Ureter (tissue), 1 donor: Measurements from ENCODE around the gene VWA5B1. TPM values are rescaled to one million over a fixed set of nuclear protein-coding genes. Genes with fewer than 3 reads are reported as not detected.
A peak's percentile ranks its signal among the peaks of the same experiment; 100 is the strongest.
"Not testable (repeated sequence)": the region's sequence is repeated elsewhere in the genome, so short reads cannot be mapped to it uniquely, and the experiment has no call there.

Experiments
- DNase-seq: peaks from one replicate; pipeline ENCODE4 v3.0.0-alpha.2; 2020; ENCODE audit warnings: low spot score
- total RNA-seq: library from RNA; stranded (reverse); gene quantifications from one replicate; pipeline ENCODE4 v1.2.4, GENCODE V29; 2023
- donor health status: DM: yes; HTN: yes; CAD: no.

The VWA5B1 gene
- total RNA-seq, 1 donor from 2014 or later = 41.9 TPM

GRCh38 chr1:20279509-20279908 is 11.2 kb upstream of the VWA5B1 start:
- DNase-seq = peak; percentile 52

- no peak for DNase-seq
These were observed 10.3 kb upstream of the VWA5B1 start for GRCh38 chr1:20280341-20280740.

GRCh38 chr1:20280906-20281305 is 9.8 kb upstream of the VWA5B1 start:
- DNase-seq = no peak

- no peak for DNase-seq
These were observed 8.9 kb upstream of the VWA5B1 start for GRCh38 chr1:20281801-20282200.

GRCh38 chr1:20282533-20282932 is 8.1 kb upstream of the VWA5B1 start:
- no peak for DNase-seq

GRCh38 chr1:20284046-20284445 is 6.6 kb upstream of the VWA5B1 start:
- no peak for DNase-seq

GRCh38 chr1:20284625-20285024 is 6.0 kb upstream of the VWA5B1 start:
- DNase-seq = no peak

- DNase-seq = no peak
These were observed 5.2 kb upstream of the VWA5B1 start for GRCh38 chr1:20285510-20285909.

GRCh38 chr1:20287696-20288095 is 3.0 kb upstream of the VWA5B1 start:
- not testable (repeated sequence) for DNase-seq

GRCh38 chr1:20291645-20292084 is 990 bp downstream of the VWA5B1 start:
- no peak for DNase-seq

GRCh38 chr1:20298626-20299025 is 8.0 kb downstream of the VWA5B1 start:
- no peak for DNase-seq

- no peak for DNase-seq
These were observed 10.9 kb downstream of the VWA5B1 start for GRCh38 chr1:20301463-20302107.

GRCh38 chr1:20302108-20302471 is 11.4 kb downstream of the VWA5B1 start:
- no peak for DNase-seq

GRCh38 chr1:20307026-20307425 is 16.4 kb downstream of the VWA5B1 start:
- no peak for DNase-seq

- DNase-seq = no peak
These were observed 17.9 kb downstream of the VWA5B1 start for GRCh38 chr1:20308569-20308968.

- DNase-seq = no peak
These were observed 20.6 kb downstream of the VWA5B1 start for GRCh38 chr1:20311289-20311688.

GRCh38 chr1:20312310-20312709 is 21.6 kb downstream of the VWA5B1 start:
- DNase-seq = no peak

GRCh38 chr1:20312818-20313217 is 22.1 kb downstream of the VWA5B1 start:
- no peak for DNase-seq

- DNase-seq = no peak
These were observed 26.8 kb downstream of the VWA5B1 start for GRCh38 chr1:20317471-20317870.

- DNase-seq = no peak
These were observed 27.8 kb downstream of the VWA5B1 start for GRCh38 chr1:20318521-20318920.

GRCh38 chr1:20318971-20319370 is 28.3 kb downstream of the VWA5B1 start:
- DNase-seq = no peak

GRCh38 chr1:20319456-20320220 is 29.0 kb downstream of the VWA5B1 start:
- no peak for DNase-seq

GRCh38 chr1:20320704-20321103 is 30.0 kb downstream of the VWA5B1 start:
- no peak for DNase-seq
